DMS153 (cell line): ENCODE measurements around the gene SLC38A1.
"Not testable (repeated sequence)": the region's sequence is repeated elsewhere in the genome, so short reads cannot be mapped to it uniquely, and the experiment has no call there.

Experiments
- DNase-seq: peaks from one replicate; lab custom pipeline; 2025; lab: John Stamatoyannopoulos, UW

SLC38A1 gene

GRCh38 chr12:46268583-46269428 is at the start of gene SLC38A1:
Gene SLC38A1, minus strand, starts transcription at chr12:46269043. Its CDS starts 29,243 bp downstream, at chr12:46239800.
- DNase-seq, result peak; percentile 86

- no peak for DNase-seq
These were observed 49.2 kb upstream of the SLC38A1 start for GRCh38 chr12:46318037-46318436.

- DNase-seq, result no peak
These were observed 35.2 kb upstream of the SLC38A1 start for GRCh38 chr12:46304070-46304469.

GRCh38 chr12:46303039-46303666 is 34.3 kb upstream of the SLC38A1 start:
- DNase-seq, result no peak

GRCh38 chr12:46300910-46301309 is 32.1 kb upstream of the SLC38A1 start:
- DNase-seq, result no peak

- DNase-seq, result peak; percentile 44
These were observed 31.0 kb upstream of the SLC38A1 start for GRCh38 chr12:46299851-46300250.

GRCh38 chr12:46298261-46298660 is 29.4 kb upstream of the SLC38A1 start:
- DNase-seq, result no peak

GRCh38 chr12:46296822-46297221 is 28.0 kb upstream of the SLC38A1 start:
- DNase-seq, result no peak

- DNase-seq, result no peak
These were observed 24.0 kb upstream of the SLC38A1 start for GRCh38 chr12:46292754-46293402.

- not testable (repeated sequence) for DNase-seq
These were observed 23.1 kb upstream of the SLC38A1 start for GRCh38 chr12:46291953-46292352.

GRCh38 chr12:46285177-46285576 is 16.3 kb upstream of the SLC38A1 start:
- DNase-seq, result not testable (repeated sequence)

GRCh38 chr12:46282829-46283228 is 14.0 kb upstream of the SLC38A1 start:
- DNase-seq, result no peak

- DNase-seq, result no peak
These were observed 7.9 kb upstream of the SLC38A1 start for GRCh38 chr12:46276756-46277155.

- no peak for DNase-seq
These were observed 3.0 kb upstream of the SLC38A1 start for GRCh38 chr12:46271863-46272262.

- peak; percentile 24 for DNase-seq
These were observed 792 bp upstream of the SLC38A1 start for GRCh38 chr12:46269429-46270241.

GRCh38 chr12:46267825-46268582 is 839 bp downstream of the SLC38A1 start:
- DNase-seq, result peak; percentile 18

- no peak for DNase-seq
These were observed 1.3 kb downstream of the SLC38A1 start for GRCh38 chr12:46267575-46267824.

- DNase-seq, result peak; percentile 37
These were observed 1.8 kb downstream of the SLC38A1 start for GRCh38 chr12:46266869-46267574.

- no peak for DNase-seq
These were observed 2.5 kb downstream of the SLC38A1 start for GRCh38 chr12:46266382-46266791.

GRCh38 chr12:46265734-46266133 is 3.1 kb downstream of the SLC38A1 start:
- DNase-seq, result no peak

GRCh38 chr12:46265102-46265501 is 3.7 kb downstream of the SLC38A1 start:
- DNase-seq, result no peak
